GM23248 (cell line): ENCODE data around the gene LPP. TPM values are rescaled to one million over a fixed set of nuclear protein-coding genes. Genes with fewer than 3 reads are reported as not detected.

Experiments
- DNase-seq: peaks from one replicate; pipeline ENCODE4 v3.0.0-alpha.2; 2015
- H2AFZ ChIP-seq: fragments of 200-600 bp; sonication (generic); 2 replicates; pipeline ENCODE4 v1.6.1; 2016; ENCODE audit warnings: antibody characterized with exemption
- H3F3A ChIP-seq: fragments of 200-600 bp; sonication (generic); 2 replicates; pipeline ENCODE4 v1.6.1; 2016; ENCODE audit warnings: mild to moderate bottlenecking, antibody characterized with exemption, mixed run types; ENCODE audit not compliant: insufficient read depth
- H3K27ac ChIP-seq: fragments of 200-600 bp; sonication (generic); 2 replicates; pipeline ENCODE4 v1.5.1; 2016; ENCODE audit warnings: mild to moderate bottlenecking
- H3K27me3 ChIP-seq: fragments of 200-600 bp; sonication (generic); replicated peaks from 2 replicates; pipeline ENCODE4 v1.6.1; 2016; ENCODE audit warnings: mild to moderate bottlenecking; ENCODE audit not compliant: insufficient read depth
- H3K36me3 ChIP-seq: fragments of 200-600 bp; sonication (generic); 2 replicates; pipeline ENCODE4 v1.6.1; 2016; ENCODE audit warnings: low read depth, mild to moderate bottlenecking
- H3K4me1 ChIP-seq: fragments of 200-600 bp; sonication (generic); 2 replicates; pipeline ENCODE4 v1.6.1; 2016; ENCODE audit warnings: mild to moderate bottlenecking; ENCODE audit not compliant: insufficient read depth
- H3K4me2 ChIP-seq: fragments of 200-600 bp; sonication (generic); one replicate; pipeline ENCODE4 v1.6.1; 2016; ENCODE audit warnings: mild to moderate bottlenecking; ENCODE audit not compliant: unreplicated experiment
- H3K4me3 ChIP-seq: fragments of 200-600 bp; sonication (generic); 2 replicates; pipeline ENCODE4 v1.5.1; 2016; ENCODE audit warnings: mild to moderate bottlenecking
- H3K79me2 ChIP-seq: fragments of 200-600 bp; sonication (generic); 2 replicates; pipeline ENCODE4 v1.6.1; 2016; ENCODE audit warnings: mild to moderate bottlenecking; ENCODE audit not compliant: insufficient read depth
- H3K9ac ChIP-seq: fragments of 200-600 bp; sonication (generic); 2 replicates; pipeline ENCODE4 v1.6.1; 2016; ENCODE audit warnings: mild to moderate bottlenecking
- H3K9me2 ChIP-seq: fragments of 200-600 bp; sonication (generic); 2 replicates; pipeline ENCODE4 v1.6.1; 2016; ENCODE audit warnings: mixed run types, mild to moderate bottlenecking, moderate library complexity; ENCODE audit not compliant: insufficient read depth
- H3K9me3 ChIP-seq: fragments of 200-600 bp; sonication (generic); one replicate; pipeline ENCODE4 v1.6.1; 2017; ENCODE audit warnings: low read depth
- H4K20me1 ChIP-seq: fragments of 200-600 bp; sonication (generic); 2 replicates; pipeline ENCODE4 v1.6.0; 2016; ENCODE audit not compliant: insufficient read depth
- EZH2 ChIP-seq: fragments of 200-600 bp; sonication (generic); IDR thresholded peaks from 2 replicates; pipeline ENCODE4 v1.6.1; 2018; ENCODE audit warnings: antibody characterized with exemption, mild to moderate bottlenecking; ENCODE audit not compliant: insufficient read depth, poor library complexity, severe bottlenecking
- EZH2phosphoT487 ChIP-seq: fragments of 200-600 bp; sonication (generic); IDR thresholded peaks from 2 replicates; pipeline ENCODE4 v1.6.1; 2018; ENCODE audit warnings: antibody characterized with exemption, moderate library complexity, mild to moderate bottlenecking, low read depth; ENCODE audit not compliant: insufficient read depth
- WGBS, 2 experiments: methylation state at CpG; one replicate each; pipeline ENCODE4 v1.1.6; 2015 to 2017; ENCODE audit warnings: low lambda C conversion rate in 2 of 2, low coverage in 1 of 2; ENCODE audit errors: missing lambda C conversion rate in 2 of 2; 5-methylcytosine and 5-hydroxymethylcytosine counted together
- in situ Hi-C: fragments of 300-500 bp; cut with MboI; formaldehyde crosslinking; loops from 2 replicates; pipeline ENCODE4 v1.15.0; 2020
- polyA plus RNA-seq: library from polyadenylated mRNA; unstranded; fragments of >200 nt; fragmentation: Nextera tagmentation; extraction: Ambion mirVana; gene quantifications from 2 replicates; pipeline ENCODE4 v1.2.1, GENCODE V29; 2016
- total RNA-seq: library from RNA; depleted of rRNA; stranded (reverse); fragments of >200 nt; shearing (Covaris generic); gene quantifications from 2 replicates; pipeline ENCODE4 v1.2.3, GENCODE V29; 2014

LPP gene
- total and polyA plus RNA-seq, 2 experiments from 2014 or later: 42.8 to 61.7 TPM

GRCh38 chr3:188760408-188760807, 606.5 kb downstream of the LPP start:
- H3K4me3 ChIP-seq: no peak overlapping the region
- in situ Hi-C loops: no loop called here
- no peak overlapping the region for H2AFZ ChIP-seq
- H3F3A ChIP-seq: no peaks in the 10 kb centered on the region
- H3K9me3 ChIP-seq: no peaks in the 10 kb centered on the region
- no peaks in the 10 kb centered on the region for H3K4me1 ChIP-seq
- peak; percentile 57 for DNase-seq
- no peaks in the 10 kb centered on the region for H3K27me3 ChIP-seq
- H3K79me2 ChIP-seq: no peaks in the 10 kb centered on the region
- TF ChIP-seq EZH2phosphoT487 (no peak), EZH2 (no peak)
- H3K27ac ChIP-seq: no peak overlapping the region
- H4K20me1 ChIP-seq: no peaks in the 10 kb centered on the region
- H3K4me2 ChIP-seq: no peak overlapping the region
- no peaks in the 10 kb centered on the region for H3K9me2 ChIP-seq
- WGBS, 2 experiments: 77 to 96% methylated on average over 3 of the region's 3 CpGs
- H3K36me3 ChIP-seq: 0 out of 2 replicates have a peak, but pooled peaks cover 3% of the 10 kb centered on the region
- H3K9ac ChIP-seq: no peak overlapping the region

DNA sequence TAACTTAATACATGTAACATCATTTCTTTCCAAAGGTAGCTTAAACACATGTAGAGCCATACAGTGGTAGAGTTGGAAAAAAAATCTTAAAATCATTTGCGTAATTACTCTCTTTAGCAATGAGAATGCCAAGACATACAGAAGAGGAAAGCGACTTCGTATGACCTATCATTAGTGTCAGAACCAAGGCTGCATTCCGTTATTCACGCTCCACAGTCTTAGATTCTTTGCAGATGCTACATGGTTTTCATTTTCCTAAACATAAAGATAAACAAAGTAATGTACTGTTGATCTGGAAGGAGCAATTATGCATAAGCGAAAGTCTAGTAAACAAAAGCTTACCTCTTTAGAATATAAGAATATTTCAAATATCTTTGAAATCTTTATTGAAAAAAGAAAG, 607.5 kb downstream of the LPP start:
- TF ChIP-seq EZH2phosphoT487 (no peak), EZH2 (no peak)
- Histone ChIP-seq H4K20me1 (no peaks in the 10 kb centered on the region), H3K9ac (no peak overlapping the region), H3K4me1 (no peaks in the 10 kb centered on the region), H3K4me3 (no peak overlapping the region), H3F3A (no peaks in the 10 kb centered on the region), H3K27ac (no peak overlapping the region), H3K9me2 (no peaks in the 10 kb centered on the region), H3K4me2 (no peak overlapping the region), H2AFZ (no peak overlapping the region), H3K36me3 (0 out of 2 replicates have a peak, but pooled peaks cover 3% of the 10 kb centered on the region), H3K9me3 (no peaks in the 10 kb centered on the region), H3K27me3 (no peaks in the 10 kb centered on the region), H3K79me2 (0 out of 2 replicates have a peak, but pooled peaks cover under 1% of the 10 kb centered on the region)
- in situ Hi-C loops: no loop called here
- DNase-seq: no peak
- WGBS, 2 experiments: 86 to 94% methylated on average over 6 of the region's 6 CpGs

- Histone ChIP-seq H3K36me3 (0 out of 2 replicates have a peak, but pooled peaks cover 3% of the 10 kb centered on the region), H3K27me3 (no peaks in the 10 kb centered on the region), H3K27ac (no peak overlapping the region), H3K4me1 (no peaks in the 10 kb centered on the region), H3K9ac (no peak overlapping the region), H4K20me1 (no peaks in the 10 kb centered on the region), H3F3A (no peaks in the 10 kb centered on the region), H2AFZ (no peak overlapping the region), H3K9me3 (no peaks in the 10 kb centered on the region), H3K9me2 (no peaks in the 10 kb centered on the region), H3K79me2 (0 out of 2 replicates have a peak, but pooled peaks cover 4% of the 10 kb centered on the region), H3K4me3 (no peak overlapping the region), H3K4me2 (no peak overlapping the region)
- in situ Hi-C loops: no loop called here
- TF ChIP-seq EZH2 (no peak), EZH2phosphoT487 (no peak)
- DNase-seq: no peak
- 97 to 100% methylated on average over 3 of the region's 3 CpGs for WGBS, 2 experiments
These were observed 608.0 kb downstream of the LPP start for GRCh38 chr3:188761964-188762363.

DNA sequence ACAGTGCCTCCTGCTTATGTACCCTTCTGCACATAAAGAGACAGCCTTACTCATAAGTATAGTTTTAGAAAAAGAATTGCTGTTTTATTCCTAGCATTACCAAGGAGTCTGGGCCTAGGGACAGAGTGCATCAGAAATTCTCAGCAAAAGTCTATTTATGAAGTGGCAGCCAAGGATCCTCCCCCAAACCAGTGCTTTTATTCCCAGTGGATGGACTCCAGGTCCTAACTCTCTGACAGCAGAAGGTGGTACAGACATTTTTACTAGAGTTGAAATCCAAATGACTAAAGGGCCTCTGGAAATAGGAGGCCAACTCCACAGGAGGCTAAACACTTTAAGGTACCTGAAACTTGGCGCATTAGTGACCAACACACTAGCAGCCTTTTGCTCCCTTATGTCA, 610.7 kb downstream of the LPP start:
- TF ChIP-seq EZH2phosphoT487: no peak
- TF ChIP-seq EZH2: no peak
- Histone ChIP-seq H3K27me3 (no peaks in the 10 kb centered on the region), H3K9me2 (no peaks in the 10 kb centered on the region), H2AFZ (no peak overlapping the region), H3K79me2 (0 out of 2 replicates have a peak, but pooled peaks cover 8% of the 10 kb centered on the region), H3K4me2 (no peak overlapping the region), H3F3A (no peaks in the 10 kb centered on the region), H3K4me1 (no peaks in the 10 kb centered on the region), H3K9me3 (no peaks in the 10 kb centered on the region), H3K27ac (no peak overlapping the region), H3K9ac (no peak overlapping the region), H3K36me3 (0 out of 2 replicates have a peak, but pooled peaks cover 3% of the 10 kb centered on the region), H3K4me3 (no peak overlapping the region), H4K20me1 (no peaks in the 10 kb centered on the region)
- in situ Hi-C loops: no loop called here
- DNase-seq: no peak
- WGBS, 2 experiments: 100% methylated on average over 1 of the region's 1 CpG
